NOMO-1 treated with dmso at 0.1 percent for 144 hours (cell line): ENCODE data around the gene PCDHB7.
"Not testable (repeated sequence)": the region's sequence is repeated elsewhere in the genome, so short reads cannot be mapped to it uniquely, and the experiment has no call there.

Experiments used
- DNase-seq: peaks from one replicate; lab custom pipeline; 2025; ENCODE audit not compliant: unreplicated experiment; lab: John Stamatoyannopoulos, UW

Gene PCDHB7

DNA sequence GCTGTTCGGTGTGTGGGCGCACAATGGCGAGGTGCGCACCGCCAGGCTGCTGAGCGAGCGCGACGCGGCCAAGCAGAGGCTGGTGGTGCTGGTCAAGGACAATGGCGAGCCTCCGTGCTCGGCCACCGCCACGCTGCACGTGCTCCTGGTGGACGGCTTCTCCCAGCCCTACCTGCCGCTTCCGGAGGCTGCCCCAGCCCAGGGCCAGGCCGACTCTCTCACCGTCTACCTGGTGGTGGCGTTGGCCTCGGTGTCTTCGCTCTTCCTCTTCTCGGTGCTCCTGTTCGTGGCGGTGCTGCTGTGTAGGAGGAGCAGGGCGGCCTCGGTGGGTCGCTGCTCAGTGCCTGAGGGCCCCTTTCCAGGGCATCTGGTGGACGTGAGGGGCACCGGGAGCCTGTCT is 7.4 kb downstream of the PCDHB7 start:
- DNase-seq = not testable (repeated sequence)

- DNase-seq = no peak
Observed at GRCh38 chr5:141180313-141180712, 7.9 kb downstream of the PCDHB7 start.

- no peak for DNase-seq
Observed at GRCh38 chr5:141182248-141182647, 9.8 kb downstream of the PCDHB7 start, which contains the start of gene PCDHB16. TSS of gene PCDHB16 (plus strand) at chr5:141182387. CDS start at chr5:141182560, 173 bp downstream.

DNA sequence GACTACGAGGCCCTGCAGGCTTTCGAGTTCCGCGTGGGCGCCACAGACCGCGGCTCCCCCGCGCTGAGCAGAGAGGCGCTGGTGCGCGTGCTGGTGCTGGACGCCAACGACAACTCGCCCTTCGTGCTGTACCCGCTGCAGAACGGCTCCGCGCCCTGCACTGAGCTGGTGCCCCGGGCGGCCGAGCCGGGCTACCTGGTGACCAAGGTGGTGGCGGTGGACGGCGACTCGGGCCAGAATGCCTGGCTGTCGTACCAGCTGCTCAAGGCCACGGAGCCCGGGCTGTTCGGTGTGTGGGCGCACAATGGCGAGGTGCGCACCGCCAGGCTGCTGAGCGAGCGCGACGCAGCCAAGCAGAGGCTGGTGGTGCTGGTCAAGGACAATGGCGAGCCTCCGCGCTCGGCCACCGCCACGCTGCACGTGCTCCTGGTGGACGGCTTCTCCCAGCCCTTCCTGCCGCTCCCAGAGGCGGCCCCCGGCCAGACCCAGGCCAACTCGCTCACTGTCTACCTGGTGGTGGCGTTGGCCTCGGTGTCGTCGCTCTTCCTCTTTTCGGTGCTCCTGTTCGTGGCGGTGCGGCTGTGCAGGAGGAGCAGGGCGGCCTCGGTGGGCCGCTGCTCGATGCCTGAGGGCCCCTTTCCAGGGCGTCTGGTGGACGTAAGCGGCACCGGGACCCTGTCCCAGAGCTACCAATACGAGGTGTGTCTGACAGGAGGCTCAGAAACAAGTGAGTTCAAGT is 11.8 kb downstream of the PCDHB7 start:
- DNase-seq = not testable (repeated sequence)

DNA sequence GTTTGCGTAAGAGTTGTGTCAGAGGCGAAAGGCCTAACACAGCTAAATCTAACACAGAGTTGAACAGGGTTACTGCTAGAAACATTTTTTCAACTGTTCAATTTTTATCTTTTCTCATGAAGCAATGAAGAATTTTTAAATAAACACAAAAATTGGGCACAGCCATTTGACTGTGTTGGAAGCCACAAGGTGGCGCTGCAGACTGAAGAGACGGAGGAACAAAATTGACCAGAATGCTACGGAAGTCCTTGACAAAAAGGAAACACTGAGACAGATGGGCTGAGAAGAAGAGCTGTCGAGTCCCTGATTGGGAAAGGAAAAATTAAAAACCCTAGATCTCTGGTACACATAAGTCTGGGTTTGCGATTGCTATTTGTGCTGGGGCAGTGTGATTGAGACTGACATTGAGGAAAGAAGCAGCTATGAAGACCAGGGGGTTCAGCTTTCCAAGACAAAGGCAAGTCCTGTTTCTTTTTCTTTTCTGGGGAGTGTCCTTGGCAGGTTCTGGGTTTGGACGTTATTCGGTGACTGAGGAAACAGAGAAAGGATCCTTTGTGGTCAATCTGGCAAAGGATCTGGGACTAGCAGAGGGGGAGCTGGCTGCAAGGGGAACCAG is 14.6 kb downstream of the PCDHB7 start, which contains the start of gene PCDHB9:
Gene PCDHB9 (plus strand): TSS at position 265 of the 616 bp plus-strand sequence. CDS start 158 bp downstream, at position 423.
- DNase-seq = no peak

GRCh38 chr5:141188682-141189081 is 16.2 kb downstream of the PCDHB7 start:
- not testable (repeated sequence) for DNase-seq

- DNase-seq = not testable (repeated sequence)
Observed at GRCh38 chr5:141189131-141189530, 16.7 kb downstream of the PCDHB7 start.

GRCh38 chr5:141192110-141192725 is 19.8 kb downstream of the PCDHB7 start, which contains the start of gene PCDHB10:
TSS of gene PCDHB10 (plus strand) at chr5:141192353. CDS start at chr5:141192553, 200 bp downstream.
- DNase-seq = no peak

GRCh38 chr5:141194332-141194731 is 21.9 kb downstream of the PCDHB7 start:
- not testable (repeated sequence) for DNase-seq

DNA sequence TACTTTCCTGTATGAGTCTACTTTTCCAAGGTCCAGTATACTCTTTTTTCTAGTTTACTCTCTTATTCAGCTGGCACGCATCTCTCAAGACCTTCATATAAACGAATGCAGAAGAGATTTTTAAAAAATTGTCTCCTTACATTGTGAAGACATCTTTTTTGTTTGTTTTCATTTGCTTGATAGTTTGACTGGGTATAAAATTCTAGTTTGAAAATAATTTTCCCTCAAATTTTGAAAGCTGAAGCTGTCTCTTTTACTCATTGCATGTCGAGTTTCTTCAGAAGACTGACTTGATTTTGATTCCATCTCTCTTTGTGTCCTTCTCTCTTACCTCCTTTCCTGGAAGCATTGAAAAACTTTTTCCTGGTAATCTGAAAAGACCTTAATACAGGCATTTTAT is 23.9 kb downstream of the PCDHB7 start:
- DNase-seq = no peak

- no peak for DNase-seq
Observed at GRCh38 chr5:141199359-141200235, 27.2 kb downstream of the PCDHB7 start, which contains the start of gene PCDHB11. TSS of gene PCDHB11 (plus strand) at chr5:141199627. CDS start at chr5:141199775, 148 bp downstream.

DNA sequence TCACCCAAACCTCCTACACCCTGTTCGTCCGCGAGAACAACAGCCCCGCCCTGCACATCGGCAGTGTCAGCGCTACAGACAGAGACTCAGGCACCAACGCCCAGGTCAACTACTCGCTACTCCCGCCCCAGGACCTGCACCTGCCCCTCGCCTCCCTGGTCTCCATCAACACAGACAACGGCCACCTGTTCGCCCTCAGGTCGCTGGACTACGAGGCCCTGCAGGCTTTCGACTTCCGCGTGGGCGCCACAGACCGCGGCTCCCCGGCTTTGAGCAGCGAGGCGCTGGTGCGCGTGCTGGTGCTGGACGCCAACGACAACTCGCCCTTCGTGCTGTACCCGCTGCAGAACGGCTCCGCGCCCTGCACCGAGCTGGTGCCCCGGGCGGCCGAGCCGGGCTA is 28.7 kb downstream of the PCDHB7 start:
- not testable (repeated sequence) for DNase-seq

DNA sequence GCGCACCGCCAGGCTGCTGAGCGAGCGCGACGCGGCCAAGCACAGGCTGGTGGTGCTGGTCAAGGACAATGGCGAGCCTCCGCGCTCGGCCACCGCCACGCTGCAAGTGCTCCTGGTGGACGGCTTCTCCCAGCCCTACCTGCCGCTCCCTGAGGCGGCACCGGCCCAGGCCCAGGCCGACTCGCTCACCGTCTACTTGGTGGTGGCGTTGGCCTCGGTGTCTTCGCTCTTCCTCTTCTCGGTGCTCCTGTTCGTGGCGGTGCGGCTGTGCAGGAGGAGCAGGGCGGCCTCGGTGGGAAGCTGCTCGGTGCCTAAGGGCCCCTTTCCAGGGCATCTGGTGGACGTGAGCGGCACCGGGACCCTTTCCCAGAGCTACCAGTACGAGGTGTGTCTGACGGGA is 29.2 kb downstream of the PCDHB7 start:
- DNase-seq = not testable (repeated sequence)

DNA sequence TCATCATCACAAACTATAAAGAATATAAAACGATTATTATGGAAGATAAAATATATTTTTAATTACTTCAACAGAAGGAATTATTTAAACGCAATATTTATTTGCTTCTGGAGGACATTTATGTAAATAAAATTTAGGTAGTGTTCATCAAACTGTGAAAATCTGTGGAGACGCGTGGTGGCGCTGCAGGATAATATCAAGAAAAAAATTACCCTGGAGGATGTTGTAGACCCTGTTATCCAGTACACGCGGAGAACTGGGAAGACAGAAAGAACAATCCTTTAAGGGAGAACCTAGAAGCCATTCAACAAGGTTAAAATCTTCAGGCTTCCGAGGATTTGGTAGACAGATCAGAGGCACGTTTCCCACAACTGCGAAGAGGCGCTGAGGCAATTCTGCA is 36.0 kb downstream of the PCDHB7 start, which contains the start of gene PCDHB12:
Gene PCDHB12 (plus strand): TSS at position 242 of the 400 bp plus-strand sequence. CDS start 189 bp downstream, outside the sequence.
- DNase-seq = no peak

DNA sequence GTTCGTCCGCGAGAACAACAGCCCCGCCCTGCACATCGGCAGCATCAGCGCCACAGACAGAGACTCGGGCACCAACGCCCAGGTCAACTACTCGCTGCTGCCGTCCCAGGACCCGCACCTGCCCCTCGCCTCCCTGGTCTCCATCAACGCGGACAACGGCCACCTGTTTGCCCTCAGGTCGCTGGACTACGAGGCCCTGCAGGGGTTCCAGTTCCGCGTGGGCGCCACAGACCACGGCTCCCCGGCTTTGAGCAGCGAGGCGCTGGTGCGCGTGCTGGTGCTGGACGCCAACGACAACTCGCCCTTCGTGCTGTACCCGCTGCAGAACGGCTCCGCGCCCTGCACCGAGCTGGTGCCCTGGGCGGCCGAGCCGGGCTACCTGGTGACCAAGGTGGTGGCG is 37.8 kb downstream of the PCDHB7 start:
- DNase-seq = not testable (repeated sequence)

- not testable (repeated sequence) for DNase-seq
Observed at GRCh38 chr5:141210849-141211248, 38.4 kb downstream of the PCDHB7 start.

DNA sequence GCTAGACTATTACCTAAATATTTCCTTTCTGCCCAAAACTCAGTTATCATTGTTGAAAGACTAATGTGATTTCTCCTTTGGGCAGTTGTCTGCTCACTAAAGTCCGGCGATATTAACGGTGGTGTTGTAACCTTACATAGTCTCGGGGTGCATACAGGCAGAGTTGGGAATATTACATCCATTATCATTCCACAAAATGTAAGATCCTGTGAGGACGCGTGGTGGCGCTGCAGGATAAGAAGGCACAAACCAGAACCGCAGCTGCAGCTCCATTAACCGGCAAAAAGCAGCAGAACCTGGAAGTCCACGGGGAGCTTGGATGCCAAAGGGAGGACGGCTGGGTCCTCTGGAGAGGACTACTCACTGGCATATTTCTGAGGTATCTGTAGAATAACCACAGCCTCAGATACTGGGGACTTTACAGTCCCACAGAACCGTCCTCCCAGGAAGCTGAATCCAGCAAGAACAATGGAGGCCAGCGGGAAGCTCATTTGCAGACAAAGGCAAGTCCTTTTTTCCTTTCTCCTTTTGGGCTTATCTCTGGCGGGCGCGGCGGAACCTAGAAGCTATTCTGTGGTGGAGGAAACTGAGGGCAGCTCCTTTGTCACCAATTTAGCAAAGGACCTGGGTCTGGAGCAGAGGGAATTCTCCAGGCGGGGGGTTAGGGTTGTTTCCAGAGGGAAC is 41.4 kb downstream of the PCDHB7 start, which contains the start of gene PCDHB13:
Gene PCDHB13 (plus strand): TSS at position 264 of the 684 bp plus-strand sequence. CDS start 205 bp downstream, at position 469.
- DNase-seq = not testable (repeated sequence)

- not testable (repeated sequence) for DNase-seq
Observed at GRCh38 chr5:141214583-141214982, 42.1 kb downstream of the PCDHB7 start.

DNA sequence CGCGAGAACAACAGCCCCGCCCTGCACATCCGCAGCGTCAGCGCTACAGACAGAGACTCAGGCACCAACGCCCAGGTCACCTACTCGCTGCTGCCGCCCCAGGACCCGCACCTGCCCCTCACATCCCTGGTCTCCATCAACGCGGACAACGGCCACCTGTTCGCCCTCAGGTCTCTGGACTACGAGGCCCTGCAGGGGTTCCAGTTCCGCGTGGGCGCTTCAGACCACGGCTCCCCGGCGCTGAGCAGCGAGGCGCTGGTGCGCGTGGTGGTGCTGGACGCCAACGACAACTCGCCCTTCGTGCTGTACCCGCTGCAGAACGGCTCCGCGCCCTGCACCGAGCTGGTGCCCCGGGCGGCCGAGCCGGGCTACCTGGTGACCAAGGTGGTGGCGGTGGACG is 43.1 kb downstream of the PCDHB7 start:
- not testable (repeated sequence) for DNase-seq

GRCh38 chr5:141216035-141216434 is 43.6 kb downstream of the PCDHB7 start:
- not testable (repeated sequence) for DNase-seq
